Adrenal gland (tissue), 19 donors: Measurements from ENCODE around the gene MEP1A. TPM values are rescaled to one million over a fixed set of nuclear protein-coding genes. Genes with fewer than 3 reads are reported as not detected.
"Not testable (repeated sequence)": the region's sequence is repeated elsewhere in the genome, so short reads cannot be mapped to it uniquely, and the experiment has no call there.

Experiments
- DNase-seq, 7 donors: peaks; one replicate each; pipeline ENCODE4 v3.0.0-alpha.2; 2019 to 2020
- H3K27ac ChIP-seq, 5 donors: fragments of 200-600 bp; sonication (generic) in 4 of 5; 1 replicate in 3 of 5; 2 replicates in 2 of 5; pipeline versions ENCODE4 v1.5.1 to v1.8.0; 2016 to 2020; ENCODE audit warnings: mild to moderate bottlenecking in 1 of 5
- H3K27me3 ChIP-seq: fragments of 200-600 bp; 2 replicates; pipeline ENCODE4 v1.8.0; 2021
- H3K36me3 ChIP-seq, 2 donors: fragments of 200-600 bp; replicated peaks in 1 of 2; 1 replicate in 1 of 2; 2 replicates in 1 of 2; pipeline versions ENCODE4 v1.5.1 to v1.8.0; 2018 to 2022
- H3K4me1 ChIP-seq, 2 donors: fragments of 200-600 bp; replicated peaks in 1 of 2; 1 replicate in 1 of 2; 2 replicates in 1 of 2; pipeline versions ENCODE4 v1.5.1 to v1.8.0; 2018 to 2021
- H3K4me3 ChIP-seq, 4 donors: fragments of 200-600 bp; sonication (generic) in 3 of 4; one replicate each; pipeline ENCODE4 v1.5.1; 2016 to 2018
- H3K9me3 ChIP-seq, 3 donors: fragments of 200-600 bp; sonication (generic) in 1 of 3; replicated peaks in 1 of 3; 1 replicate in 2 of 3; 2 replicates in 1 of 3; pipeline versions ENCODE4 v1.5.1 to v1.8.0; 2016 to 2021
- CTCF ChIP-seq, 6 experiments: fragments of 450-650 bp in 4 of 6; fragments of 200-600 bp in 2 of 6; sonication (generic) in 1 of 6; IDR thresholded peaks; 1 replicate in 5 of 6; 2 replicates in 1 of 6; pipeline versions ENCODE4 v1.5.1 to v1.8.0; 2016 to 2021; ENCODE audit warnings: antibody characterized with exemption in 6 of 6, mild to moderate bottlenecking in 2 of 6, moderate library complexity in 1 of 6
- POLR2A ChIP-seq, 2 donors: fragments of 450-650 bp; IDR thresholded peaks; one replicate each; pipeline ENCODE4 v1.6.1; 2017; ENCODE audit warnings: antibody characterized with exemption in 2 of 2, mild to moderate bottlenecking in 2 of 2, moderate library complexity in 1 of 2
- WGBS, 4 donors: extraction: QIAGEN DNeasy Blood & Tissue Kit in 2 of 4; methylation state at CpG; one replicate each; pipeline versions ENCODE4 v1.1.5 to v1.1.7; 2013 to 2017; 5-methylcytosine and 5-hydroxymethylcytosine counted together
- intact Hi-C, 2 donors: fragments of 100-400 bp; cut with DNase I; formaldehyde crosslinking; loops; one replicate each; pipeline versions ENCODE4 v1.14.1 to v1.15.0; 2022 to 2023
- long read RNA-seq, 10 donors: library from polyadenylated mRNA in 3 of 10; unstranded in 2 of 10; stranded (forward) in 1 of 10; transcript quantifications; one replicate each; pipeline ENCODE4 v2.0.0 and lab custom pipeline, GENCODE V29; 2021 to 2026
- polyA plus RNA-seq, 3 donors: library from polyadenylated mRNA; stranded (reverse); fragments of 200-250 nt in 2 of 3; fragments of 350-450 nt in 1 of 3; fragmentation: Illumina TruSeq in 1 of 3; extraction: RNeasy Lipid Tissue Mini Kit (QIAGEN cat#74804) in 1 of 3; gene quantifications; one replicate each; pipeline ENCODE4 v1.2.3, GENCODE V29; 2013 to 2014
- total RNA-seq, 9 donors: library from RNA; depleted of rRNA in 4 of 9; stranded (reverse); fragments of >200 nt in 4 of 9; fragments of 120-200 nt in 1 of 9; fragmentation: NEBNext Ultra II Directional in 1 of 9; extraction: Animal tissue kit (Norgen Biotek cat#: 25700) in 1 of 9; gene quantifications; one replicate each; pipeline versions ENCODE4 v1.1.0 to v1.2.4, GENCODE V29; 2013 to 2023
- donor health status: healthy with polysubstance abuse.
- donor health status: Bipolar disorder and iron deficiency.
- donor health status: DM: yes; HTN: yes; CAD: no.
- donor health status: DM: no; HTN: no; CAD: no.
- donor health status: DM: no; HTN: no; CAD: no.
- donor health status: DM: yes; HTN: yes; CAD: no.

MEP1A gene, protein sequence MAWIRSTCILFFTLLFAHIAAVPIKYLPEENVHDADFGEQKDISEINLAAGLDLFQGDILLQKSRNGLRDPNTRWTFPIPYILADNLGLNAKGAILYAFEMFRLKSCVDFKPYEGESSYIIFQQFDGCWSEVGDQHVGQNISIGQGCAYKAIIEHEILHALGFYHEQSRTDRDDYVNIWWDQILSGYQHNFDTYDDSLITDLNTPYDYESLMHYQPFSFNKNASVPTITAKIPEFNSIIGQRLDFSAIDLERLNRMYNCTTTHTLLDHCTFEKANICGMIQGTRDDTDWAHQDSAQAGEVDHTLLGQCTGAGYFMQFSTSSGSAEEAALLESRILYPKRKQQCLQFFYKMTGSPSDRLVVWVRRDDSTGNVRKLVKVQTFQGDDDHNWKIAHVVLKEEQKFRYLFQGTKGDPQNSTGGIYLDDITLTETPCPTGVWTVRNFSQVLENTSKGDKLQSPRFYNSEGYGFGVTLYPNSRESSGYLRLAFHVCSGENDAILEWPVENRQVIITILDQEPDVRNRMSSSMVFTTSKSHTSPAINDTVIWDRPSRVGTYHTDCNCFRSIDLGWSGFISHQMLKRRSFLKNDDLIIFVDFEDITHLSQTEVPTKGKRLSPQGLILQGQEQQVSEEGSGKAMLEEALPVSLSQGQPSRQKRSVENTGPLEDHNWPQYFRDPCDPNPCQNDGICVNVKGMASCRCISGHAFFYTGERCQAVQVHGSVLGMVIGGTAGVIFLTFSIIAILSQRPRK
- not detected for total RNA-seq
- polyA plus RNA-seq: under 1 TPM in 2 of 3 donors, not detected in 1; 0.03 to 0.05 TPM
- long read RNA-seq, donor 1: 0 reads
- long read RNA-seq, donor 2: 0 reads
- long read RNA-seq, donor 3: 0 reads
- long read RNA-seq, donor 4: 0 reads
- long read RNA-seq, donor 5: 0 reads
- long read RNA-seq, donor 6: 0 reads
- long read RNA-seq, donor 7: 0 reads
- long read RNA-seq, donor 8, partial matches to known transcripts: 0 of 1 reads
- long read RNA-seq, donor 8, other reads (novel, unspliced or antisense): 0 of 1 reads
- long read RNA-seq, donor 9: 0 reads
- long read RNA-seq, donor 10, partial matches to known transcripts: 0 of 1 reads
- long read RNA-seq, donor 10, other reads (novel, unspliced or antisense): 0 of 1 reads

GRCh38 chr6:46793138-46793537, at the start of gene MEP1A:
Gene MEP1A (plus strand): TSS chr6:46793389. CDS start chr6:46793399, 10 bp downstream.
- WGBS, 4 donors: 82 to 88% (median 83%) methylated on average over 8 of the region's 8 CpGs
- Histone ChIP-seq H3K27me3 (no peaks in the 10 kb centered on the region), H3K36me3 (no peaks in the 10 kb centered on the region), H3K4me1 (no peaks in the 10 kb centered on the region), H3K9me3 (no peaks in the 10 kb centered on the region), H3K27ac (no peak within 1 kb of the TSS), H3K4me3 (no peak within 1 kb of the TSS)
- intact Hi-C loops: no loop called here
- DNase-seq: no peak
- TF ChIP-seq POLR2A (IDR thresholded peaks at IDR 0.05) (no peak), CTCF (IDR thresholded peaks at IDR 0.05) (no peak)

GRCh38 chr6:46743425-46744158, 49.6 kb upstream of the MEP1A start:
- no peaks in the 10 kb centered on the region for H3K9me3 ChIP-seq
- no peak for DNase-seq
- no peak overlapping the region for H3K4me3 ChIP-seq
- no peaks in the 10 kb centered on the region for H3K27me3 ChIP-seq
- 74 to 93% (median 84%) methylated on average over 1 of the region's 1 CpG for WGBS, 4 donors
- no peak overlapping the region for H3K27ac ChIP-seq
- TF ChIP-seq POLR2A (IDR thresholded peaks at IDR 0.05) (no peak), CTCF (IDR thresholded peaks at IDR 0.05) (no peak)
- H3K36me3 ChIP-seq: no peaks in the 10 kb centered on the region
- H3K4me1 ChIP-seq: no peaks in the 10 kb centered on the region
- intact Hi-C loops: no loop called here

DNA sequence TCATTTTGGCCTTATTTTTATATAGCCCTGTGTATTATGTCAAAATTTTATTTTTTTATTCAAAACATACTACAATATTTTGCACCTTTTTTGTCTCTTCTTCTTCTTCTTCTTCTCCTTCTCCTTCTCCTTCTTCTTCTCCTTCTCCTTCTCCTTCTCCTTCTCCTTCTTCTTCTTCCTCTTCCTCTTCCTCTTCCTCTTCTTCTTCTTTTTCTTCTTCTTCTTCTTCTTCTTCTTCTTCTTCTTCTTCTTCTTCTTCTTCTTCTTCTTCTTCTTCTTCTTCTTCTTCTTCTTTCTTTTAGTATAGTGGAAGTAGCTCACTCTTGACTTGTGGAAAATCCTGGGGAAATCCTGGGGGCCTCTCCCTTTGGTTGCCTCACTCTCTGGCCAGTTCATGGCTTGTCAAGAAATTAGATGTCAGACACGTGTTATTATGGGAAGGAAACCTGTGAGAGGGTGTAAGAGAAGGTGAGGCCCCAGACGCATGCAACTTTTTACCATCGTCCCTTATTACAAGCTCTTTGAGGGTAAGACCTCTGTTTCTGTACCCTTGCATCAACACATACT, 48.9 kb upstream of the MEP1A start:
- H3K9me3 ChIP-seq, DNase-seq, H3K4me3 ChIP-seq, H3K36me3 ChIP-seq, H3K4me1 ChIP-seq, H3K27me3 ChIP-seq, H3K27ac ChIP-seq, intact Hi-C loops: not testable (repeated sequence)
- 75 to 81% (median 78%) methylated on average over 3 of the region's 3 CpGs for WGBS, 4 donors

GRCh38 chr6:46745973-46746372, 47.2 kb upstream of the MEP1A start:
- H3K4me1 ChIP-seq: no peaks in the 10 kb centered on the region
- H3K27me3 ChIP-seq: no peaks in the 10 kb centered on the region
- H3K9me3 ChIP-seq: no peaks in the 10 kb centered on the region
- TF ChIP-seq CTCF (IDR thresholded peaks at IDR 0.05) (no peak), POLR2A (IDR thresholded peaks at IDR 0.05) (no peak)
- H3K4me3 ChIP-seq: no peak overlapping the region
- no peak overlapping the region for H3K27ac ChIP-seq
- intact Hi-C loops: no loop called here
- no peak for DNase-seq
- no peaks in the 10 kb centered on the region for H3K36me3 ChIP-seq
- WGBS, 4 donors: 55 to 74% (median 57%) methylated on average over 2 of the region's 2 CpGs
